HEK293 (cell line): ENCODE measurements around the gene GPAM.

Experiments
- CTCF ChIP-seq: fragments of 450-650 bp; formaldehyde crosslinking; IDR thresholded peaks from 2 replicates; pipeline ENCODE4 v1.5.1; 2016; ENCODE audit warnings: missing biosample characterization, missing genetic modification characterization
- ZNF23 ChIP-seq: fragments of 450-650 bp; formaldehyde crosslinking; IDR thresholded peaks from 2 replicates; pipeline ENCODE4 v1.5.1; 2016; ENCODE audit warnings: missing biosample characterization, missing genetic modification characterization, borderline replicate concordance
- ZNF248 ChIP-seq: fragments of 450-650 bp; formaldehyde crosslinking; IDR thresholded peaks from 2 replicates; pipeline ENCODE4 v1.5.1; 2017; ENCODE audit warnings: missing biosample characterization, missing genetic modification characterization
- ZNF423 ChIP-seq: fragments of 450-650 bp; formaldehyde crosslinking; IDR thresholded peaks from 2 replicates; pipeline ENCODE4 v1.5.1; 2016; ENCODE audit warnings: missing biosample characterization, missing genetic modification characterization
- ZNF555 ChIP-seq: fragments of 450-650 bp; formaldehyde crosslinking; conservative IDR thresholded peaks from 2 replicates; pipeline ENCODE4 v1.5.1; 2017; ENCODE audit warnings: missing biosample characterization, mild to moderate bottlenecking, missing genetic modification characterization, inconsistent platforms
- ZNF704 ChIP-seq: fragments of 450-650 bp; formaldehyde crosslinking; IDR thresholded peaks from 2 replicates; pipeline ENCODE4 v1.5.1; 2016; ENCODE audit warnings: missing biosample characterization, missing genetic modification characterization

- TF ChIP-seq CTCF = no peak
- TF ChIP-seq ZNF704 = no peak
- TF ChIP-seq ZNF423 (tag by site-specific recombination) = no peak
- TF ChIP-seq ZNF23 (tag by site-specific recombination) = no peak
- TF ChIP-seq ZNF248 (tag by site-specific recombination) = no peak
- TF ChIP-seq ZNF555 (tag by site-specific recombination) = no peak; the same call in 1 of the 2 replicates
Measured at GRCh38 chr10:112182784-112183328, 709 bp downstream of the GPAM start.
